Panc1 (cell line): Measurements from ENCODE around the gene ARHGEF12. TPM values are rescaled to one million over a fixed set of nuclear protein-coding genes. Genes with fewer than 3 reads are reported as not detected.

Source experiments
- ATAC-seq: fragments of 200-7000 bp; cut with Tn5 transposase; 2 replicates; pipeline ENCODE4 v1.9.1; 2020; ENCODE audit warnings: mild to moderate bottlenecking, moderate library complexity
- BruUV-seq: library from RNA; stranded (reverse); fragments of 400-500 nt; replicated peaks from 2 replicates; lab custom pipeline; 2021; lab: Mats Ljungman, UMichigan
- CTCF ChIA-PET: fragments of 300-600 bp; sonication (Branson Sonifier 250); formaldehyde crosslinking; loops from one replicate; lab custom pipeline; 2022; ENCODE audit warnings: antibody characterized with exemption; lab: Charles Lee
- POLR2A ChIA-PET: fragments of 300-600 bp; sonication (Branson Sonifier 250); formaldehyde crosslinking; loops from one replicate; lab custom pipeline; 2022; ENCODE audit warnings: antibody characterized with exemption; lab: Charles Lee
- DNase-seq: peaks from one replicate; pipeline ENCODE4 v3.0.0-alpha.2; 2010; ENCODE audit warnings: low read depth, low spot score
- H3K27ac ChIP-seq: 2 replicates; pipeline ENCODE4 v1.5.1; 2011; ENCODE audit warnings: mild to moderate bottlenecking, low read length, inconsistent platforms
- H3K27me3 ChIP-seq: fragments of 200-500 bp; sonication (Bioruptor generic); 2 replicates; pipeline ENCODE4 v1.6.0; 2014; ENCODE audit warnings: low read length, inconsistent platforms; ENCODE audit not compliant: control insufficient read depth, insufficient read depth
- H3K36me3 ChIP-seq: fragments of 200-500 bp; sonication (Bioruptor generic); 2 replicates; pipeline ENCODE4 v1.5.1; 2014; ENCODE audit warnings: inconsistent platforms, mild to moderate bottlenecking, low read length, moderate library complexity; ENCODE audit not compliant: control insufficient read depth, insufficient read depth
- H3K4me1 ChIP-seq: 2 replicates; pipeline ENCODE4 v1.5.1; 2011; ENCODE audit warnings: inconsistent platforms, mild to moderate bottlenecking, low read length, moderate library complexity; ENCODE audit not compliant: control insufficient read depth, insufficient read depth
- H3K4me3 ChIP-seq, 2 experiments: 2 replicates each; pipeline ENCODE4 v1.5.1; 2011 to 2012; ENCODE audit warnings: low read depth in 2 of 2, low read length in 2 of 2, mild to moderate bottlenecking in 2 of 2, inconsistent platforms in 1 of 2, moderate library complexity in 1 of 2
- H3K9me3 ChIP-seq: fragments of 200-500 bp; sonication (Bioruptor generic); 2 replicates; pipeline ENCODE4 v1.5.1; 2014; ENCODE audit warnings: low read depth, mild to moderate bottlenecking, inconsistent platforms, low read length, moderate library complexity; ENCODE audit not compliant: control insufficient read depth, insufficient read depth
- POLR2AphosphoS5 ChIP-seq: IDR thresholded peaks from 2 replicates; pipeline ENCODE4 v1.6.1; 2012; ENCODE audit warnings: mild to moderate bottlenecking, low read depth, low read length, moderate library complexity
- REST ChIP-seq, 2 experiments: IDR thresholded peaks; 2 replicates each; pipeline ENCODE4 v1.6.1; 2011 to 2012; ENCODE audit warnings: low read depth in 2 of 2, control low read depth in 1 of 2, low read length in 1 of 2, mild to moderate bottlenecking in 1 of 2, moderate library complexity in 1 of 2; ENCODE audit not compliant: insufficient read depth in 1 of 2
- SIN3A ChIP-seq: IDR thresholded peaks from 2 replicates; pipeline ENCODE4 v1.6.1; 2012; ENCODE audit warnings: low read depth, mild to moderate bottlenecking, low read length, moderate library complexity, borderline replicate concordance; ENCODE audit not compliant: insufficient read depth
- TCF7L2 ChIP-seq: IDR thresholded peaks from 2 replicates; pipeline ENCODE4 v1.6.1; 2011; ENCODE audit warnings: mild to moderate bottlenecking, low read depth, low read length, inconsistent platforms
- in situ Hi-C: cut with HindIII; loops from 2 replicates; pipeline ENCODE4 v1.10.0; 2016; ENCODE audit warnings: low sequenced_read_pairs, low pct_unique_long_range_greater_than_20kb
- intact Hi-C: fragments of 100-400 bp; cut with micrococcal nuclease; formaldehyde crosslinking; loops from one replicate; pipeline ENCODE4 v1.10.0; 2022; ENCODE audit not compliant: unreplicated experiment
- total RNA-seq: library from RNA; stranded (reverse); gene quantifications from one replicate; pipeline ENCODE4 v1.2.1, GENCODE V29; 2021; ENCODE audit not compliant: unreplicated experiment
- TF ChIP-seq, protein P1 (sequence below): fragments of 450-650 bp; IDR thresholded peaks from 2 replicates; pipeline ENCODE4 v1.5.1; 2017; ENCODE audit warnings: mild to moderate bottlenecking

ARHGEF12 gene
- total RNA-seq, 1 experiment from 2014 or later: 182 TPM

- Histone ChIP-seq H3K4me3 (peak within 1 kb of the TSS; percentile 41 to 42), H3K4me1 (peaks cover 3% of the 10 kb centered on the region), H3K9me3 (no peaks in the 10 kb centered on the region), H3K27ac (no peak within 1 kb of the TSS), H3K36me3 (no peaks in the 10 kb centered on the region), H3K27me3 (peaks cover 3% of the 10 kb centered on the region)
- ChIA-PET POLR2A (no interaction called here), CTCF (interaction anchor here (0.6 to 1.5 kb wide), 3 partner anchors 173 to 691 kb away, joined by 3 to 12 read pairs (median 3); no protein-coding TSS in a partner anchor)
- intact Hi-C loops: loop anchor here (1.0 to 10.0 kb wide), 5 partner anchors 174 to 684 kb away; no protein-coding TSS in a partner anchor
- in situ Hi-C loops: no loop called here
- DNase-seq (peak; percentile 22), ATAC-seq (peak; percentile 94)
- BruUV-seq: no TSS peak
- TF ChIP-seq POLR2AphosphoS5 (no peak), TCF7L2 (no peak), REST (IDR thresholded peaks at IDR 0.05; ENCODE audit: insufficient read depth in 1 of 2, low read depth in 2 of 2, low read length in 1 of 2) (no peak), SIN3A (no peak)
- TF ChIP-seq, protein P1, sequence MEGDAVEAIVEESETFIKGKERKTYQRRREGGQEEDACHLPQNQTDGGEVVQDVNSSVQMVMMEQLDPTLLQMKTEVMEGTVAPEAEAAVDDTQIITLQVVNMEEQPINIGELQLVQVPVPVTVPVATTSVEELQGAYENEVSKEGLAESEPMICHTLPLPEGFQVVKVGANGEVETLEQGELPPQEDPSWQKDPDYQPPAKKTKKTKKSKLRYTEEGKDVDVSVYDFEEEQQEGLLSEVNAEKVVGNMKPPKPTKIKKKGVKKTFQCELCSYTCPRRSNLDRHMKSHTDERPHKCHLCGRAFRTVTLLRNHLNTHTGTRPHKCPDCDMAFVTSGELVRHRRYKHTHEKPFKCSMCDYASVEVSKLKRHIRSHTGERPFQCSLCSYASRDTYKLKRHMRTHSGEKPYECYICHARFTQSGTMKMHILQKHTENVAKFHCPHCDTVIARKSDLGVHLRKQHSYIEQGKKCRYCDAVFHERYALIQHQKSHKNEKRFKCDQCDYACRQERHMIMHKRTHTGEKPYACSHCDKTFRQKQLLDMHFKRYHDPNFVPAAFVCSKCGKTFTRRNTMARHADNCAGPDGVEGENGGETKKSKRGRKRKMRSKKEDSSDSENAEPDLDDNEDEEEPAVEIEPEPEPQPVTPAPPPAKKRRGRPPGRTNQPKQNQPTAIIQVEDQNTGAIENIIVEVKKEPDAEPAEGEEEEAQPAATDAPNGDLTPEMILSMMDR: peak; percentile 96
Observed at GRCh38 chr11:120511116-120511819, 175.1 kb downstream of the ARHGEF12 start, which contains the start of gene GRIK4. TSS of gene GRIK4 (plus strand) at chr11:120511748. CDS start at chr11:120660319, 148,571 bp downstream.

GRCh38 chr11:120511820-120512738, 175.9 kb downstream of the ARHGEF12 start:
- intact Hi-C loops: loop anchor here (1.0 to 10.0 kb wide), 5 partner anchors 173 to 683 kb away; no protein-coding TSS in a partner anchor
- DNase-seq (no peak), ATAC-seq (no peak)
- H3K27ac ChIP-seq: no peak overlapping the region
- H3K4me1 ChIP-seq: peaks cover 3% of the 10 kb centered on the region
- CTCF ChIA-PET: interaction anchor here (0.5 to 1.6 kb wide), 8 partner anchors 9 to 690 kb away, joined by 3 to 12 read pairs (median 4); no protein-coding TSS in a partner anchor
- in situ Hi-C loops: no loop called here
- TF ChIP-seq TCF7L2 (no peak), REST (IDR thresholded peaks at IDR 0.05; ENCODE audit: insufficient read depth in 1 of 2, low read depth in 2 of 2, low read length in 1 of 2) (no peak), POLR2AphosphoS5 (no peak), SIN3A (no peak)
- TF ChIP-seq, protein P1: no peak
- H3K36me3 ChIP-seq: no peaks in the 10 kb centered on the region
- peaks cover 3% of the 10 kb centered on the region for H3K27me3 ChIP-seq
- peak overlapping the region; percentile 14 to 27; a peak in 3 of 4 replicates for H3K4me3 ChIP-seq
- H3K9me3 ChIP-seq: no peaks in the 10 kb centered on the region
- no TSS peak for BruUV-seq
- POLR2A ChIA-PET: no interaction called here
